22Rv1 (cell line): ENCODE data around the gene VPS8.

Source experiments
- H3K27ac ChIP-seq: fragments of 450-650 bp; 2 replicates; pipeline ENCODE4 v1.5.1; 2017
- CTCF ChIP-seq: fragments of 450-650 bp; IDR thresholded peaks from 2 replicates; pipeline ENCODE4 v1.5.1; 2017; ENCODE audit warnings: mild to moderate bottlenecking
- ZFX ChIP-seq: fragments of 450-650 bp; IDR thresholded peaks from 2 replicates; pipeline ENCODE4 v1.6.1; 2017; ENCODE audit warnings: antibody characterized with exemption, borderline replicate concordance

VPS8 gene

GRCh38 chr3:184919651-184920050, 107.7 kb downstream of the VPS8 start:
- TF ChIP-seq CTCF: no peak
- no peak for TF ChIP-seq ZFX
- no peak overlapping the region for H3K27ac ChIP-seq

- no peak for TF ChIP-seq ZFX
- no peak for TF ChIP-seq CTCF
- H3K27ac ChIP-seq: no peak overlapping the region
These were observed 112.6 kb downstream of the VPS8 start for GRCh38 chr3:184924547-184924946.

DNA sequence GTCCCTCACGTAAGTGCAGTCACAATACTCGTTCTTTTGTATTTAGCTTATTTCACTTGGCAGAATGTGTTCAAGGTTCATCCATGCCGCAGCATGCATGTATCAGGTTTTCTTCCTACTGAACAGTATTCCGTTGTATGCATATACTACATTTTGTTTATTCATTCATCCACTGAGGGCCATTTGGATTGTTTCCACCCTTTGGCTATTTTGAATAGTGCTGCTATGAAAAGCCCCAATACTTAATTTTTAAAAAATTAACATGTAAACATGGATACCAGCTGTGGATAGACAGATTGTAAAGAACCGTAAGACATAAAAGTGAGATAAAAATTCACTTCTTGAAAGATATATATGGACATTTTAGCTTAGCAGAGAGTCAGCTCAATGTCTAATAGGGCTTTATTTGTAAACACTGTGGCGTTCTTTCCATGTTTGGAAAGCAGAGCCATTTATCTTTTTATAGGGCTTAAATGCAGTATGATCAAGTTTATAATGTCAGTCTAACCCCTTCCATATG, 115.9 kb downstream of the VPS8 start:
- TF ChIP-seq CTCF (no peak), ZFX (no peak)
- no peak overlapping the region for H3K27ac ChIP-seq

GRCh38 chr3:184932777-184933176, 120.8 kb downstream of the VPS8 start:
- no peak overlapping the region for H3K27ac ChIP-seq
- no peak for TF ChIP-seq ZFX

- TF ChIP-seq ZFX (no peak), CTCF (no peak)
- H3K27ac ChIP-seq: no peak overlapping the region
These were observed 125.6 kb downstream of the VPS8 start for GRCh38 chr3:184937611-184938010.

GRCh38 chr3:184941408-184941807, 129.4 kb downstream of the VPS8 start:
- TF ChIP-seq ZFX: no peak
- no peak for TF ChIP-seq CTCF
- no peak overlapping the region for H3K27ac ChIP-seq

GRCh38 chr3:184942735-184943134, 130.8 kb downstream of the VPS8 start:
- TF ChIP-seq CTCF: no peak
- no peak overlapping the region for H3K27ac ChIP-seq

DNA sequence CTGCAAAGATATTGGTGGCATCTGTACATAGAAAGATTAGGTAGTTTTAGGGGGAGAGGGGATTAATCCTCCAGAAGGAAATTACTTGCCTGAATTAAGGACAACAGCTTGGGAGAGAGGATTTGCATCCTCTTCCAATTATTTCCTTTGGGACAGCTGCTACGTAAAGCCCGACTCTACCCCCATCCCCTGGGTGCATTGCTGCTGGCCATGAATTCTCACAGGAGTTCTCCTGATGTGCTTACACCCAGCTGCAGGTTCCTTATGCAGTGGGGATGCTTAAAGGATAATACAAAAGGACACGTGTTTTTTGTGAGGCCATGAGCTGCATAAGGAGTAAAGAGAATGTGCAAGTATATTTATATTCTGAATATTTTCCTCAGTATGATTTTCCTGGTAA, 132.3 kb downstream of the VPS8 start:
- TF ChIP-seq ZFX (no peak), CTCF (no peak)
- no peak overlapping the region for H3K27ac ChIP-seq
